DMS79 (cell line): ENCODE data around the gene FBXO31.
"Not testable (repeated sequence)": the region's sequence is repeated elsewhere in the genome, so short reads cannot be mapped to it uniquely, and the experiment has no call there.

ENCODE experiments used
- DNase-seq: peaks from one replicate; lab custom pipeline; 2025; lab: John Stamatoyannopoulos, UW

FBXO31 gene

DNA sequence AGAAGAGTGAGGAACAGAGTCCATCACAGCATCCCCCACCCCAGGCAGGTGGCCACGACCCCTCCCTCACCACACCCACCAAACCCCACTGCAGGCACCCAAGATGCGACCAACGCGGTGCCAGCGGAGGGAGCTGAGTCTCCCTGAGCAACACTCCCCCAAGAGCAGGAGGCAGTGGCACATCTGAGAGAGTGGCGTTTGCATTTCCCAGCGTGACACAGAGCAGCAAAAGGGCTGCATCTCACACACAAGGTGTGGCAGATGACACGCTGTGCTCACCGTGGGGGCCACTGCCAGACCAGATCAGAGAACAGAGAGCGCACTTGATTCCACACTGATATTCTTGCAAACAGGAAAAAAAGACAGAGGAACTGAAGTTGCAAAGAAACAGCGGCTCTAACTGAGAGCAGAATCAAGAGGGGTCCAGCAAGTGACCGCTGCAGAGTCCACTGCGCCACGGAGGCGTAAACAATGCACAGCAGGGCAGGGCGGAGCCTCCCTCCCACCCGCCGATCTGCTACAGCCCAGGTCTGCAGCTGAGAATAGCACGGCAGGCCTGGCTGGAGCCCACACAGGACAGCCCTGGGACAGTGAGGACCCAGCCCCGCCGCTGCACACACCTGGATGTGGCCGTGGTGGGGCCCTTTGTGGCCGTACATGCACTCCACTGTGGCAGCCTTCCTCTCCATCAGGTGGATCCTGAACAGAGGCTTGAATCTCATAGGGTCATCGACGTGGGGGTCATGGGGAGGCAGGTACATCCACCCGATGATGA is 40.4 kb downstream of the FBXO31 start:
- DNase-seq: no peak

DNA sequence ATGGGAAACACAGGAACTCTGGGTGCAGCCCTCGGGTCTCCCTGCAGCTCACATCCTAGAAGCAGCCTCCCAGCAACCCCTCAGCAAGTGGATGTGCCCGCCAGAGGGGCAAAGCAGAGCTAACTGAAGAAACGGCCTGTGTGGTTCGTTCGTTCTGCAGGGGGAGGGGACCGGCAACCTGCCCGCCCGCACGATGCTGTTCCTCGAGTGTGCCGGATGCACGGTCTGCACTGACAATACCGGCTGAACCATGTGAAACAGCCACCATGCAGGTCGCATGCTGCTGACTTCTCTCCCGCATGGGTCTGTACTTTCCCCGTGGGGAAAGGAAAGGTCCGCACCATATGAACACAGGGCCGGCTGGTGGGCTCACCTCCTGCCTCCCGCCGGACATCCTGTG is 41.1 kb downstream of the FBXO31 start:
- no peak for DNase-seq

- DNase-seq: no peak
These were observed 43.4 kb downstream of the FBXO31 start for GRCh38 chr16:87340198-87340597.

DNA sequence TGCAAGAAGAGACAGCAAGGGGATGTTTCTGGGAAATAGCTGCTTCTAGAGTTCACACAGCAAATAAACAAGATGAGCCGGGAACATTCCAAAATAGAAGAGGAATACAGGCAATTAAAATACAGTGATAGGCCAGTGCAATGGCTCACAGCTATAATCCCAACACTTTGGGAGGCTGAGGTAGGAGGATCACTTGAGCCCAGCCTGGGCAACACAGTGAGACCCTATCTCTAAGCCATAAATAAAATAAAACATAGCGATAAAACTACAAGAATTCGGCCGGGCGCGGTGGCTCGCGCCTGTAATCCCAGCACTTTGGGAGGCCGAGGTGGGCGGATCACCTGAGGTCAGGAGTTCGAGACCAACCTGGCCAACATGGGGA is 43.9 kb downstream of the FBXO31 start:
- DNase-seq: not testable (repeated sequence)

DNA sequence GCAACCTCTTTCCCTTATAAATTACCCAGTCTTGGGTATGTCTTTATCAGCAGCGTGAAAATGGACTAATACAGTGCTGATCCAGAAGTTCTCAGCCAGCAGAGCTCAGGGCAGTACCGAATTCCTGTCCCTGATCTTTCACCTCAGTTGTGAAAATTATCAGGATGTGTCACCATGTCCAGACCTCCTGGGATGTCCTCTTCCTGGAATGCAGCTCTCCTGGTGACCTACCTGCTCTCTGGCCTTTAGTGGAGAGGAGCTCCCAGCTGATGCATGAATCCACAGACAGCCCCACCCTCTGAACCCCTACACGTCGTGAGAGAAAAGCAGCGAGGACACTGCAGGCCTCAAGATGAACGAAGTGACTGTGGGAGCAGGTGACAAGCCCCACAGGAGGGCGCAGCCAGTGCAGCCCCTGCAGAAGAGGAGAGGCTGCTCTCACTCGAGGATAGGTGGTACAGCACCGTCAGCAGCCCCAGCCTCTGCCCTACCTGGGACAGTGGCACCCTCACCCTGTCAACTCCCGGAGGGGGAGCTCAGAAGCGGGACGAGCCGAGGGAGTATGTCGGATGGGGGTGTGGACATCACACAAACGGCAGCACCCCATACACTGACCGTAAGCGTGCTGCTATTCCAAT is 44.4 kb downstream of the FBXO31 start:
- no peak for DNase-seq

DNA sequence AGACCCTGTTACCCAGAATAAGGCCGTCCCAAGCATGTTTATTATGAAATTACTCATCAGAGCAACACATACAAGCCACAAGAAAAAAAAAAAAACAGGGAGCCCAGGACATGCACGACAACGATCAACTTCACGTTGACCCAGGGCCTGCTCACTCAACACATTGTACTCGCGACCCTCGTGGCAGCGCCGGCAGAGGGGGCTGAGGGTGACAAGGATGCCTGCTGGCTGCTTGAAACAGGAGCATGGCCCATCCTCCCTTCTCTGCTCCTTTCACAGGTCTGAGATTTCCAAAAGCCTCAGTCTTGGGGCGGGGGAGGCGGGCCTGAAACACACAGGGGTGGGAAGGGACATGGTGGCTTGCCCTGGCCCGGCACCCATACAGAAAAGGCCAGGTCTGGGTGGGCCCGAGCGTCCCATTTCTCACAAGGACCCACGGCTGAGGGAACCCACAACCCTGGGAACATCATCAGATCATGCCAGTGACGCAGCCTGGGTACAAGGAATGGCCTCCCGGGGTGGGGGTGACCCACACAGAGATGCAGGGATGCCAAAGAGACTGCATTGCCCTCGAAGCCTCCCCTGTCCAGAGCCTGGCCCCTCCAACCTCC is 45.3 kb downstream of the FBXO31 start:
- DNase-seq: no peak

DNA sequence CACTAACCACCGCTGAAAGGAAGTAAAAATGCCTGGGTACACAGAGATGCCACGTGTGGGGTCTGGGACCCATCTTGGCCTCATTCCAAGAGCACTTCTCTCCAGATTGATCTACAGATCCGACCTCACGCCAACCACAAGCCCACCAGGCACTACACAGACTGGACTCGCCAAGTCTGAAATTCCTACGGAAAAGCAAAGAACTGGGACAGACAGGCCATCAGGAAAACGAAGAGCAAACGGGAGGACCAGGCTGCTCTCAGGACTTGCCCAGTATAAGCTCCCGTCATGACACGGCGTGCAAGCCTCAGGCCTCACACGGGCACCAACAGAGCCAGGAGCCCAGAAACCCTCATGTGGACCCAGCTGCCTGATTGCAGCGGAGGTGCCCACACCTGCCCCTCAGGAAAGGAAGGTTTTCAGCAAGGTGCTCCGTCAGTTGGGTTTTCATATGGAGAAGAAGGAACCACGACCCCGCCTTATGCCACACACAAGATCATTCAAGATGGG is 46.3 kb downstream of the FBXO31 start:
- no peak for DNase-seq

DNA sequence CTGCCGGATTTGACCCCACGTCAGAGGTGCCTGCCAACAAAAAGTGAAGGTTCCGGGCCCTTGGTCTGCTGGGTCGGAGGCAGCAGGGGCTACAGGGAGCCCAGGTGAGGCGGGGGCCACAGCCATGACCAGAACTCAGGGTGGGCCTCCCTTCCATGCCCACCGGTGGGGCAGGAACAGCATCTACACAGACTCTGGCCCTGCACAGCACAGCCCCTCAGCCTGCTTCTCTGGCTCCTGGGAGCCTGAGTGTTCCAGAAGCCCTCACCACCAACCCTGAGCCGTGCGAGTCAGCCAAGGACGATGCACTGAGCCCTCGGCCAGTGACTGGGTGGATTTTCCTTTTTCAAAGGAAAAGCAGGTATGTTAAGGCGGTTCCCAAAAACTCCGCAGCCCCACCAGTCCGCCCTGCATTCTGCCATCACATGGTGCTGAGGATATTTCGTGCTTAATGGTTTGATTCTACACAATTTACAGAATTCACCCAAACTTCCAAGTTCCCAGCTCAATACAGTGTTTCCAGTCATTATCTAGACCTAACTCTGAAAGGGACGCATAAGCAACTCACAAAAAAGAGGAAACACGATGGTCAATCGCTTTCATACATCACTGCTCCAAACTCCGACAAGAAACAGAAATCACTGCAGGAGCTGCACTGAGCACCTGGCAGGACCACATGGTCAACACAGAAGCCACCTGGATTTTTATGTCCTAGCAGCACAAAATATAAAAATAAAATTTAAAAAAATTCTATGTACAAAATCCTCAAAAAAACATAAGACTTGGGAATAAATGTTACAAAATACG is 46.9 kb downstream of the FBXO31 start:
- no peak for DNase-seq

- DNase-seq: no peak
These were observed 47.7 kb downstream of the FBXO31 start for GRCh38 chr16:87335625-87336433.

- no peak for DNase-seq
These were observed 48.6 kb downstream of the FBXO31 start for GRCh38 chr16:87334651-87335624.

DNA sequence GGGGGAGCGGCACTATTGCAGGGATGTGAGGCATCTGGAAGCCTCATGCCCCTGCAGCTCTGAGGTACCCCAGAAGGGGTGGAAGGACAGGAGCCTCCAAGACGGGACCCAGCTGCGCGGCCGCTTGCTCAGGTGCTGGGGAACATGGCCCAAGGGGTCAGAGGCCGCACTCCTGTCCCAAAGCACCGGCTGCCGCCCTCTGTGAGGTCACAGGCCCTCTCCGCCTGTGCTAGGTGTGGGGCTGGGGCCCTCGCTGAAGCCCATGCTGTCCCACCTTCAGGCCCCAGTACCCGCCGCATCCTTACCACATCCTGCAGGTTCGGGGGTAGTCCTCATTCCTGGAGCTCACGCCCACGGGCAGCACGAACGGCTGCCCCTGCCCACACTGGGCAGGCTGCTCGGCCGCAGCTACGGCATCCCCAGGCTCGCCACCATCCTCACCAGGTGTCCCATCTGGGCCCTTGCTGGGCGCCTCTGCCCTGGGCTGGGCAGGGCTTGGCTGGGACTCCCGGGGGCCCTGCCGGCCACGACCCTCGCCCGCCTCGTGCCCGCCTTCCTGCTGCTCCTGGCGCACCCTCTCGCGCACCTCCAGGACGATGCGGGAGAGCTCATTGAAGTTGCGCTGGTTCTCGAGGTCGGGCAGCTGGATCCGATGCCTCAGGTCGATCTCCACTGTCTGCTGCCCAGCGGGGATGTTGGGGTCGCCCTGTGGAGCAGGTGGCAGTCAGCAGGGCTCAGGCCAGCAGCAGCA is 49.8 kb downstream of the FBXO31 start:
- no peak for DNase-seq

DNA sequence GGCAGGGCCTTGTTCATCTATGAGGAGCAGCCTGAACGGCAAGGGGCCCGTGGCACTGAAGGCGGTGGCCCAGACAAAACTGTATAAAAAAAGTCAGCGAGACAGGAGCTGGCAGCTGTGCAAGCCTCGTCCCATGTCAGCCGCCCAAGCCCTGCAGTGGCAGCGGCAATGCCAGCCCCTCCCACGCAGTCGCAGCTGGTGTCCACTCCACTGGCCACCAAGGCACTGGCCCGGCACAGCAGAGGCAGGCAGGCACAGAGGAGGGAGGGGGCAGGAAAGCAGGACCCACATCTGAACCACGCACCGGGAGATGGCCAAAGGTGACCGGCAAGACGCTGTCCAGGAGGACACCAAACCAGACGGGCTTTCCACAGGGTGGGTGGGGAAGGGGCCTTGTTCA is 50.5 kb downstream of the FBXO31 start:
- no peak for DNase-seq

DNA sequence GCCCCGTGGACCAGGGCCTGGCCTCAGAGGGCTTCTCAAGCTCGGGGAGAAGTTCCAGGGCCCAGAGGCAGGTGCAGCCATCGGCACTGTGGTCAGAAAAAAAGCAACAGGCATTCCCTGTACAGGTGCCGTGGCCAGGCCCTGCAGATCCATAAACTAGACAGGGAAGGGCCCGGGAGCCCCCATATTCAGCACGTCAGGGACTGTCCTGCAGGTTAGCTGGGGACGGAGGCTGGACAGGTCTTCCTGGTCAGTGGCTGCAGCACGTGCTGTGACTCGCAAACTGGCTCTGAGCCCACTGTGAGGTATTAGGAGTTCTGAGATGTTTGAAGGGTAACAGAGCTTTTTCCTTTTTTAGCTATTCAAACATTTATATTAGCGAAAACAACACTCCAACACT is 51.4 kb downstream of the FBXO31 start:
- no peak for DNase-seq

DNA sequence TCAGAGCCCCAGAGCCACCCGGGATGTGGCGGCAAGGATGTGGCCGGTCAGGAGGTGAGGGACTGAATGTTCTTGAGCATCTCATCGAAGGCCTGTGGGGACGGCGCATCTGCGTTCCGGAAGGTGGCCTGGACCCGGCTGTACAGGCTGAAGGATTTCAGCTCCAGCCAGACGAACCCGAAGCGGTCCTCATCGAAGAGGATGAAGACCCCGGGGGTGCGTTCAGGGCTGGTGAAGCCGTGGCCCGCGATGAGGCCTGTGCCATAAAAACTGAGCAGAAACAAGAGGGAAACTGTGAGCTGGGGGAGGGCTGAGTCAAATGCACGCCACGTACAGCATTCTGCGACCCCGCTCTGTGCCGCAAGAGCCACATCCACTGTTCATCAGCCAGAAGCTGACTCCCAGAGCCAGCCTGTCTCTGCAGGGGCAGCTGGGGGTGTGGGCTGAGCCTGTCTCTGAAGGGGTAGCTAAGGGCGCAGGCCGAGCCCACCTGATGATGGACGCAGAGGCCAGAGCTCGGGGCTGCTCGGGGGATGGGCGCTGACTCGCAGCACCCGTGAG is 52.3 kb downstream of the FBXO31 start:
- no peak for DNase-seq

GRCh38 chr16:87330646-87331045 is 52.9 kb downstream of the FBXO31 start:
- no peak for DNase-seq

- DNase-seq: no peak
These were observed 53.3 kb downstream of the FBXO31 start for GRCh38 chr16:87330257-87330624.

DNA sequence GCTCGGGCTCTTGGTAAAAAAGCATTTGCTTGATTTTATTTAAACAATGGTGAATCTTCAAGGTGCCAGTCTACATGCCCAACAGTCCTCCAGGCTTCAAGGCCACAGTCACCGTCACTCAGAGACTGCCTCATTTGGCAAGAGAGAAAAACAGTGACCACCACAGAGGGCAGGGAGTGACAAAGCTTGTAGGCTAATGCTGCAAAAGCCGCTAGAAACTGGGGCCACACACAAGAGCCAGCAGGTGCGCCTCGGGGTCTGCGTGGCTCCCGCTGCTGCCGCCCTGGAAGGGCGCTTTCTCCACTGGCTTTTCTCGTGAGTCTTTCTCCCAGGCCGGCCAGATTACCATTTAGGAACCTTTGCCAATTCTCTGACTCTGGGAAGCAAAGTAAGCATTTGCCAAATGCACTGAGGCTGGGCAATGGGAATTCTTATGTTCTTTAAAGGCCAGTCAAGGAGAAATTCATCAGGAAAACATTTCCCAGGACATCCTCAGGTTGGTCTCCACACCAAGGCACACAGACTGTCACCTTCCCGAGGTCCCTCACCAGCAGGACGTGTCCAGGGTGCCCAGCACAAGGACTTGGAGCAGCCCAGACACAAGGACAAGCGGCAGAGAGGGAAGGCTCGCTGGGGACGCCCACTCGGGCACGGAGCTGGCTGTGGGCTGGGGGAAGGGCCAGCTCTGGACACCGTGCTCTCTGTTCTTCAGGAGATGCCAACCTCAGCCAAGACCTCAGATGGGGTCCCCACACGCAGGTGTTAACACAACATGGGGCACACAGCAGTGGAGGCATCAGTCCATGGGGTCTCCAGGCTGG is 53.9 kb downstream of the FBXO31 start:
- DNase-seq: no peak

DNA sequence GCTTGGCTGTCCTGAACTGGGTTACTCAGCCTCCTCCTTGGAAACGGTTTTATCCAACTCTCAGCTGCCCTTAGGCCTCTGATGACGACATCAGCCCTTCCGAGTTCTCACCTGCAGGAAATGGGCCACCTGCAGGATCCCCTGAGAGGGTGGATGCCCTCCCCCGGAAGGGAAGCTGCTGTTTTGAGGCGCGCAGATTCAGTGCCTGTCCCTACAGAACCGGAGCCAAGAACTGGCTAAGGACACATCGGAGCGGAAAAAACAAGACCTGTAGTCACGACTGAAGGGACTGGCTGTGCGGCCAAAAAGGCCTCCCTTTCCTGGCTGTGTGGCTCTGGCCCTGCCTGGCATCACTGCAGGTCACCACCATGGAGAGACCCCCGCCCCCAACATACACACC is 54.7 kb downstream of the FBXO31 start:
- DNase-seq: no peak
